Urinary bladder (tissue), 4 donors: Measurements from ENCODE around the gene KCNT1. TPM values are rescaled to one million over a fixed set of nuclear protein-coding genes. Genes with fewer than 3 reads are reported as not detected.

Experiments used
- DNase-seq: peaks from one replicate; pipeline ENCODE4 v3.0.0-alpha.2; 2015; ENCODE audit errors: extremely low spot score
- H3K27ac ChIP-seq: one replicate; pipeline ENCODE4 v1.5.1; 2013; ENCODE audit warnings: low read depth, mild to moderate bottlenecking, moderate library complexity
- H3K36me3 ChIP-seq: one replicate; pipeline ENCODE4 v1.6.1; 2013; ENCODE audit warnings: mild to moderate bottlenecking, moderate library complexity; ENCODE audit not compliant: insufficient read depth
- H3K4me1 ChIP-seq: one replicate; pipeline ENCODE4 v1.6.1; 2013; ENCODE audit warnings: mild to moderate bottlenecking, moderate library complexity; ENCODE audit not compliant: insufficient read depth
- H3K4me3 ChIP-seq: one replicate; pipeline ENCODE4 v1.5.1; 2013; ENCODE audit warnings: low read depth, low read length
- WGBS: extraction: QIAGEN DNeasy Blood & Tissue Kit; methylation state at CpG from one replicate; pipeline ENCODE4 v1.1.7; 2013; 5-methylcytosine and 5-hydroxymethylcytosine counted together
- polyA plus RNA-seq: library from polyadenylated mRNA; stranded (reverse); fragments of 200-250 nt; gene quantifications from one replicate; pipeline ENCODE4 v1.2.3, GENCODE V29; 2013
- total RNA-seq: library from RNA; depleted of rRNA; stranded (reverse); fragments of >200 nt; gene quantifications from one replicate; pipeline ENCODE4 v1.2.3, GENCODE V29; 2014
- donor health status: healthy with polysubstance abuse.
- donor health status: healthy.

KCNT1 gene
- total and polyA plus RNA-seq, 2 donors = 0.37 to 0.58 TPM

GRCh38 chr9:135827866-135828580 is 126.0 kb downstream of the KCNT1 start:
- 98% methylated on average over 13 of the region's 13 CpGs for WGBS
- DNase-seq = no peak
- Histone ChIP-seq H3K4me1 (no peaks in the 10 kb centered on the region), H3K36me3 (no peaks in the 10 kb centered on the region), H3K4me3 (no peak overlapping the region), H3K27ac (no peak overlapping the region)

GRCh38 chr9:135828656-135829055 is 126.7 kb downstream of the KCNT1 start:
- Histone ChIP-seq H3K36me3 (no peaks in the 10 kb centered on the region), H3K4me3 (no peak overlapping the region), H3K27ac (no peak overlapping the region), H3K4me1 (no peaks in the 10 kb centered on the region)
- WGBS = 97% methylated on average over 5 of the region's 5 CpGs
- no peak for DNase-seq

GRCh38 chr9:135830496-135830895 is 128.5 kb downstream of the KCNT1 start:
- no peaks in the 10 kb centered on the region for H3K36me3 ChIP-seq
- 80% methylated on average over 1 of the region's 1 CpG for WGBS
- no peak overlapping the region for H3K4me3 ChIP-seq
- no peaks in the 10 kb centered on the region for H3K4me1 ChIP-seq
- no peak for DNase-seq
- no peak overlapping the region for H3K27ac ChIP-seq

GRCh38 chr9:135833864-135834263 is 131.9 kb downstream of the KCNT1 start:
- no peak for DNase-seq
- no peak overlapping the region for H3K4me3 ChIP-seq
- H3K36me3 ChIP-seq = no peaks in the 10 kb centered on the region
- no peaks in the 10 kb centered on the region for H3K4me1 ChIP-seq
- WGBS = 89% methylated on average over 3 of the region's 3 CpGs
- H3K27ac ChIP-seq = no peak overlapping the region

- Histone ChIP-seq H3K27ac (no peak overlapping the region), H3K4me1 (no peaks in the 10 kb centered on the region), H3K36me3 (no peaks in the 10 kb centered on the region), H3K4me3 (no peak overlapping the region)
- DNase-seq = no peak
- 90% methylated on average over 10 of the region's 10 CpGs for WGBS
These were observed 133.1 kb downstream of the KCNT1 start for GRCh38 chr9:135835131-135835530.

GRCh38 chr9:135839516-135839915 is 137.5 kb downstream of the KCNT1 start:
- no peak for DNase-seq
- H3K36me3 ChIP-seq = no peaks in the 10 kb centered on the region

GRCh38 chr9:135840107-135840506 is 138.1 kb downstream of the KCNT1 start:
- no peak overlapping the region for H3K4me3 ChIP-seq
- 97% methylated on average over 9 of the region's 9 CpGs for WGBS
- no peaks in the 10 kb centered on the region for H3K4me1 ChIP-seq
- DNase-seq = no peak
- no peak overlapping the region for H3K27ac ChIP-seq
- no peaks in the 10 kb centered on the region for H3K36me3 ChIP-seq

More at GRCh38 chr9:135839516-135839915, 137.5 kb downstream of the KCNT1 start:
- H3K4me3 ChIP-seq = no peak overlapping the region
- H3K27ac ChIP-seq = no peak overlapping the region
- H3K4me1 ChIP-seq = no peaks in the 10 kb centered on the region
- WGBS = 97% methylated on average over 11 of the region's 11 CpGs

- no peak for DNase-seq
- H3K36me3 ChIP-seq = no peaks in the 10 kb centered on the region
- WGBS = 93% methylated on average over 7 of the region's 7 CpGs
- H3K4me1 ChIP-seq = no peaks in the 10 kb centered on the region
- H3K27ac ChIP-seq = no peak overlapping the region
- H3K4me3 ChIP-seq = no peak overlapping the region
These were observed 138.6 kb downstream of the KCNT1 start for GRCh38 chr9:135840539-135840938.

Other genes starting within 250 kb of the KCNT1 start
- 8.9 TPM for gene PPP1R26, start 222.4 kb upstream of the KCNT1 start, total RNA-seq
- gene PPP1R26, start 222.4 kb upstream of the KCNT1 start, polyA plus RNA-seq = 14.1 TPM
- gene MRPS2, start 201.5 kb upstream of the KCNT1 start, total RNA-seq = 8.6 TPM
- gene MRPS2, start 201.5 kb upstream of the KCNT1 start, polyA plus RNA-seq = 56.7 TPM
- not detected for gene LCN1, start 180.7 kb upstream of the KCNT1 start, total RNA-seq
- not detected for gene LCN1, start 180.7 kb upstream of the KCNT1 start, polyA plus RNA-seq
- not detected for gene OBP2A, start 156.1 kb upstream of the KCNT1 start, total RNA-seq
- not detected for gene OBP2A, start 156.1 kb upstream of the KCNT1 start, polyA plus RNA-seq
- not detected for gene PAEP, start 140.4 kb upstream of the KCNT1 start, total RNA-seq
- not detected for gene PAEP, start 140.4 kb upstream of the KCNT1 start, polyA plus RNA-seq
- not detected for gene GLT6D1, start 62.6 kb upstream of the KCNT1 start, total RNA-seq
- gene GLT6D1, start 62.6 kb upstream of the KCNT1 start, polyA plus RNA-seq = not detected
- gene LCN9, start 38.9 kb upstream of the KCNT1 start, total RNA-seq = not detected
- not detected for gene LCN9, start 38.9 kb upstream of the KCNT1 start, polyA plus RNA-seq
- gene SOHLH1, start 2.7 kb upstream of the KCNT1 start, total RNA-seq = not detected
- gene SOHLH1, start 2.7 kb upstream of the KCNT1 start, polyA plus RNA-seq = not detected
- gene CAMSAP1, start 205.4 kb downstream of the KCNT1 start, total RNA-seq = 27.9 TPM
- 14.9 TPM for gene CAMSAP1, start 205.4 kb downstream of the KCNT1 start, polyA plus RNA-seq